ENCODE data around the gene GSTO2. TPM values are rescaled to one million over a fixed set of nuclear protein-coding genes. Genes with fewer than 3 reads are reported as not detected.

GSTO2 gene
- total RNA-seq, 4 donors from 2014 or later = 1.9 to 17.1 (median 10.6) TPM

DNA sequence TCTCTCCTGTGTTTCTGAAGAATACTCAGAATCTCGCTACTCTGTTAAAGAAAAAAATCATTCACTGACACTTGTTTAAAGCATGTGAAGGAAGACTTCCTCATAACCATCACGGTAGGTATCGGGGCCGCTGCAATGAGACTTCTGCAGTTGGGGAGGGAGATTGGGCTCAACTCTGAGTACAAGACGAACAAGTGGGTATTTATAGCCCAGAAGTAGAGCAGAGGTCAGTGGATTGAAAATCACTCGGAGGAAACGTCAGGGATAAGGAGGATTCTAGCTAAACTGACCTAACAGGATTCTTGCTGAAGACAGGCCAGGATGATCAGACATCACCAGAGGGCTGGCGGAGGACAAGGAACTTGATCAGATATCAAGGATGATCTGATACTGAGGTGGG is 35.9 kb downstream of the GSTO2 start:
- in situ Hi-C loops (cut with MboI; ENCODE audit: low pct_ligation_motif_present in 1 of 4, low pct_unique_long_range_greater_than_20kb in 1 of 4, low sequenced_read_pairs in 3 of 4) = loop anchor here in 1 of 4 donors (5.0 kb wide), 1 partner anchor 42 kb away; no protein-coding TSS in a partner anchor
- peak overlapping the region in 1 of 4 donors; percentile 19 for H3K27ac ChIP-seq
- H3K36me3 ChIP-seq = no peaks in the 10 kb centered on the region
- no peaks in the 10 kb centered on the region for H3K9me3 ChIP-seq
- H3K4me1 ChIP-seq = peaks cover 0 to 18% (median 7%) of the 10 kb centered on the region in 4 donors
- no peak for DNase-seq
- intact Hi-C loops (cut with DNase I; ENCODE audit: low total_unique reads) = loop anchor here (5.0 kb wide), 1 partner anchor 47 kb away; the partner anchor contains the start of gene CFAP58
- no peak overlapping the region for H3K4me3 ChIP-seq
- TF ChIP-seq POLR2AphosphoS5 (IDR thresholded peaks at IDR 0.05) = no peak
- TF ChIP-seq EP300 (IDR thresholded peaks at IDR 0.05; ENCODE audit: low read depth) = no peak
- TF ChIP-seq, protein P1, sequence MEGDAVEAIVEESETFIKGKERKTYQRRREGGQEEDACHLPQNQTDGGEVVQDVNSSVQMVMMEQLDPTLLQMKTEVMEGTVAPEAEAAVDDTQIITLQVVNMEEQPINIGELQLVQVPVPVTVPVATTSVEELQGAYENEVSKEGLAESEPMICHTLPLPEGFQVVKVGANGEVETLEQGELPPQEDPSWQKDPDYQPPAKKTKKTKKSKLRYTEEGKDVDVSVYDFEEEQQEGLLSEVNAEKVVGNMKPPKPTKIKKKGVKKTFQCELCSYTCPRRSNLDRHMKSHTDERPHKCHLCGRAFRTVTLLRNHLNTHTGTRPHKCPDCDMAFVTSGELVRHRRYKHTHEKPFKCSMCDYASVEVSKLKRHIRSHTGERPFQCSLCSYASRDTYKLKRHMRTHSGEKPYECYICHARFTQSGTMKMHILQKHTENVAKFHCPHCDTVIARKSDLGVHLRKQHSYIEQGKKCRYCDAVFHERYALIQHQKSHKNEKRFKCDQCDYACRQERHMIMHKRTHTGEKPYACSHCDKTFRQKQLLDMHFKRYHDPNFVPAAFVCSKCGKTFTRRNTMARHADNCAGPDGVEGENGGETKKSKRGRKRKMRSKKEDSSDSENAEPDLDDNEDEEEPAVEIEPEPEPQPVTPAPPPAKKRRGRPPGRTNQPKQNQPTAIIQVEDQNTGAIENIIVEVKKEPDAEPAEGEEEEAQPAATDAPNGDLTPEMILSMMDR (IDR thresholded peaks at IDR 0.05) = no peak
- TF ChIP-seq POLR2A (IDR thresholded peaks at IDR 0.05) = no peak
- 66 to 68% methylated on average over 5 to 8 of the region's 8 CpGs for WGBS, 2 donors (ENCODE audit: low coverage in 1 of 2)
- H3K27me3 ChIP-seq = no peaks in the 10 kb centered on the region

DNA sequence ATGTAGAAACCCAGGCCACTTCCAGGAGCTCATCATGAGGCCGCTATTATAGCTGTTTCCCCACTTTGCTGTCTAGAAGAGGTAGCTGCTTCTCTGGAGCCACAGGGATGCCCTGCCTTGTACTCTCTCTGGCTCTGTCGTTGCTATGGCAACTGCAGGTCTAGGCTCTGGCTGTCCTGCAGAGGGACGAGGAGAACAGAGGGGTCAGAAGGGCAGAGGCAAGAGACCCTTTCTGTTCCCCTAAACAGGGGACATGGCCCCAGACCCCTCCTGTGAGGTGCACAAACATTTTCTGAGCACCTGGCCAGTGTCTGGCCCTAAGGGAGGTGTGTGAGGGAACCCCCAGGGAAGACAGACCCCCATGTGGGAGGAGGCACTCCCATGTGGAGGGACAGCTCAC is 37.9 kb downstream of the GSTO2 start:
- WGBS, 2 donors (ENCODE audit: low coverage in 1 of 2) = 79% methylated on average over 3 of the region's 3 CpGs; no CpG with 5 or more reads in 1 of the 2 donors
- Histone ChIP-seq H3K36me3 (no peaks in the 10 kb centered on the region), H3K4me1 (peaks cover 0 to 9% (median 0%) of the 10 kb centered on the region in 4 donors), H3K27ac (no peak overlapping the region), H3K9me3 (no peaks in the 10 kb centered on the region), H3K4me3 (no peak overlapping the region), H3K27me3 (no peaks in the 10 kb centered on the region)
- intact Hi-C loops (cut with DNase I; ENCODE audit: low total_unique reads) = loop anchor here (5.0 kb wide), 1 partner anchor 45 kb away; the partner anchor contains the start of gene CFAP58
- DNase-seq = no peak
- in situ Hi-C loops (cut with MboI; ENCODE audit: low pct_ligation_motif_present in 1 of 4, low pct_unique_long_range_greater_than_20kb in 1 of 4, low sequenced_read_pairs in 3 of 4) = no loop called here
- no peak for TF ChIP-seq POLR2A (IDR thresholded peaks at IDR 0.05)
- no peak for TF ChIP-seq EP300 (IDR thresholded peaks at IDR 0.05; ENCODE audit: low read depth)
- TF ChIP-seq, protein P1 (IDR thresholded peaks at IDR 0.05) = no peak
- no peak for TF ChIP-seq POLR2AphosphoS5 (IDR thresholded peaks at IDR 0.05)

DNA sequence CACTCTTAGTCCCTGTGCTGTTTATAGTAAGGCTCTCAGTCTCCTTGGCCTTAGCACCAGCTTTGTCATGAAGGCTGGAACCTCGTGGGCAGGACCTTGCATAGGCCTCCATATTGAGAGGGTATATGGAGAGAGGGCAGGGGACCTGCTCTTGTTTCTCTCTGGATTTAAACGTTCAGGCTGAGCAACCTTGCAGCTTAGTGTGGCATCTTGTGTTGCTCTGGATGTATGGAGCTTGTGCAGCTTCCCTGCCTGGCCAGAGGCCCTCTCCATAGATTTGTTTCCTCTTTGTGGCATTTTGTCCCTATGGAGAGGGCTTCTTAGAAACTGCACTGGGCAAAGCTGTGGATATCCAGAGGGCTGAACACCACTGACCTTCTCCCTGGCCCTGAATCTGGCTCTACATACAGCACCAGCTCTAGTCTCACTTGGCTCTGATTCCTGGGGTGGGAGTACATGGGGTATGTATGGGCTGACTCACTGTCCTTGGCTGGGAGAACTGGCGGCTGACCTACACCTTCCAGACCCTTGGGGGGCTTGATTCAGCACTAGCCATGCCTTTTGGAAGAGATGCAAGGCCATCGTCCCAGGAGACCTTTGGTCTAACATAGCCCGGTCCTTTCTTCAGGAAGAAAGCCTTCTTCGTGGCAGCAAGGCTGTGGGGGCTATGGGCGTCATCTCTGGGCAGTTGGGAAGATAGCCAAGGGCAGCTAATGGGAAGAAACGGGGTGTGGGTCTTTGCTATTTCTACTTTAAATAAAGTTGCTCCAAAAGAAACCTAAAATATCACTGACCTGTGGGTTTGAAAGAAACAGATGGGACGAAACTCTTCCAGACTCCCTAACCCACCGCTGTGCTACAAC is 38.8 kb downstream of the GSTO2 start:
- H3K27ac ChIP-seq = no peak overlapping the region
- 72 to 74% methylated on average over 2 to 10 of the region's 10 CpGs for WGBS, 2 donors (ENCODE audit: low coverage in 1 of 2)
- intact Hi-C loops (cut with DNase I; ENCODE audit: low total_unique reads) (loop anchor here (5.0 kb wide), 1 partner anchor 44 kb away; the partner anchor contains the start of gene CFAP58), in situ Hi-C loops (cut with MboI; ENCODE audit: low pct_ligation_motif_present in 1 of 4, low pct_unique_long_range_greater_than_20kb in 1 of 4, low sequenced_read_pairs in 3 of 4) (no loop called here)
- H3K4me3 ChIP-seq = no peak overlapping the region
- H3K9me3 ChIP-seq = no peaks in the 10 kb centered on the region
- TF ChIP-seq, protein P1 (IDR thresholded peaks at IDR 0.05) = no peak
- TF ChIP-seq POLR2AphosphoS5 (IDR thresholded peaks at IDR 0.05) (no peak), POLR2A (IDR thresholded peaks at IDR 0.05) (no peak), EP300 (IDR thresholded peaks at IDR 0.05; ENCODE audit: low read depth) (no peak)
- H3K36me3 ChIP-seq = peaks cover 0 to 3% (median 0%) of the 10 kb centered on the region in 4 donors
- no peaks in the 10 kb centered on the region for H3K27me3 ChIP-seq
- peaks cover 0 to 9% (median 0%) of the 10 kb centered on the region in 4 donors for H3K4me1 ChIP-seq
- DNase-seq = no peak

DNA sequence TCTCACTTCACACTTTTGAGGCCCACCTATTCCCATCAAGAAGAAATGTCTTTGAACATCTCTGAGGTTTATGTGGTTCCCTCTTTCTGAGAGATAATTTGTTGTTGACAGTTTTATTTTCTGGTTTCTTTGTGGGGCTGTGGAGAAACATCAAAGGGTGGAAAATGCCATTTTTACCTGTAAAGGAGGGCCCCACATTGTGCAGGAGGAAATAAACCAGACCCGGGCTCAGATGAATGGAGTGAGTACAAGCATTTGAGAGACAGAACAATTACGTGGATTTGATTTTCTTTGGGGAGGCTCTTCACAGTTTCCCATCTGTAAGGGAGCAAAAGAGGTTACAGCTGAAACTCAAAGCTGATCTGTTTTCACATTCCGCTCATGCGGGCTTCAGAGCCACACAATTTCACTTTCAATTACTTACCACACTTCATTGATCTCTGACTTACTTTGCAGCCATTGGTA is 39.5 kb downstream of the GSTO2 start:
- Histone ChIP-seq H3K27me3 (no peaks in the 10 kb centered on the region), H3K4me1 (peaks cover 0 to 9% (median 0%) of the 10 kb centered on the region in 4 donors), H3K27ac (no peak overlapping the region), H3K4me3 (no peak overlapping the region), H3K9me3 (no peaks in the 10 kb centered on the region), H3K36me3 (peaks cover 0 to 10% (median 3%) of the 10 kb centered on the region in 4 donors)
- in situ Hi-C loops (cut with MboI; ENCODE audit: low pct_ligation_motif_present in 1 of 4, low pct_unique_long_range_greater_than_20kb in 1 of 4, low sequenced_read_pairs in 3 of 4) (no loop called here), intact Hi-C loops (cut with DNase I; ENCODE audit: low total_unique reads) (loop anchor here (5.0 kb wide), 1 partner anchor 44 kb away; the partner anchor contains the start of gene CFAP58)
- TF ChIP-seq, protein P1 (IDR thresholded peaks at IDR 0.05) = no peak
- TF ChIP-seq POLR2A (IDR thresholded peaks at IDR 0.05) (no peak), EP300 (IDR thresholded peaks at IDR 0.05; ENCODE audit: low read depth) (no peak), POLR2AphosphoS5 (IDR thresholded peaks at IDR 0.05) (no peak)
- WGBS, 2 donors (ENCODE audit: low coverage in 1 of 2) = 55 to 76% methylated on average over 2 to 4 of the region's 4 CpGs
- DNase-seq = no peak

All from transverse colon (tissue), 4 donors.